Measurements from ENCODE around the gene ST6GALNAC1.
A peak's percentile ranks its signal among the peaks of the same experiment; 100 is the strongest.

Gene ST6GALNAC1

GRCh38 chr17:76675648-76676047, 32.1 kb upstream of the ST6GALNAC1 start:
- no peak for DNase-seq

- no peak for DNase-seq
These were observed 31.0 kb upstream of the ST6GALNAC1 start for GRCh38 chr17:76674600-76674999.

GRCh38 chr17:76673729-76674128, 30.2 kb upstream of the ST6GALNAC1 start:
- DNase-seq = no peak

GRCh38 chr17:76672892-76673291, 29.3 kb upstream of the ST6GALNAC1 start:
- no peak for DNase-seq

- DNase-seq = no peak
These were observed 28.8 kb upstream of the ST6GALNAC1 start for GRCh38 chr17:76672270-76672851.

- DNase-seq = no peak
These were observed 28.3 kb upstream of the ST6GALNAC1 start for GRCh38 chr17:76671912-76672262.

GRCh38 chr17:76671123-76671911, 27.8 kb upstream of the ST6GALNAC1 start:
- DNase-seq = peak; percentile 95

- no peak for DNase-seq
These were observed 27.2 kb upstream of the ST6GALNAC1 start for GRCh38 chr17:76670718-76671122.

- DNase-seq = no peak
These were observed 26.6 kb upstream of the ST6GALNAC1 start for GRCh38 chr17:76670020-76670717.

- DNase-seq = no peak
These were observed 24.4 kb upstream of the ST6GALNAC1 start for GRCh38 chr17:76667786-76668453.

- DNase-seq = no peak
These were observed 23.9 kb upstream of the ST6GALNAC1 start for GRCh38 chr17:76667491-76667755.

GRCh38 chr17:76660656-76661042, 17.1 kb upstream of the ST6GALNAC1 start:
- no peak for DNase-seq

GRCh38 chr17:76659928-76660655, 16.5 kb upstream of the ST6GALNAC1 start:
- no peak for DNase-seq

GRCh38 chr17:76658242-76658662, 14.7 kb upstream of the ST6GALNAC1 start:
- DNase-seq = no peak

- DNase-seq = no peak
These were observed 14.1 kb upstream of the ST6GALNAC1 start for GRCh38 chr17:76657505-76658241.

- no peak for DNase-seq
These were observed 10.9 kb upstream of the ST6GALNAC1 start for GRCh38 chr17:76654408-76654807.

GRCh38 chr17:76650504-76650903, 6.9 kb upstream of the ST6GALNAC1 start:
- DNase-seq = no peak

- no peak for DNase-seq
These were observed 3.2 kb upstream of the ST6GALNAC1 start for GRCh38 chr17:76646712-76647111.

GRCh38 chr17:76645481-76645880, 1.9 kb upstream of the ST6GALNAC1 start:
- no peak for DNase-seq

GRCh38 chr17:76644995-76645394, 1.4 kb upstream of the ST6GALNAC1 start:
- no peak for DNase-seq

- no peak for DNase-seq
These were observed 563 bp downstream of the ST6GALNAC1 start for GRCh38 chr17:76642994-76643393.

GRCh38 chr17:76642032-76642561, 1.5 kb downstream of the ST6GALNAC1 start:
- DNase-seq = no peak
